Caco-2 (cell line): ENCODE measurements around the gene AZU1. TPM values are rescaled to one million over a fixed set of nuclear protein-coding genes. Genes with fewer than 3 reads are reported as not detected.

Experiments
- BruUV-seq: library from RNA; stranded (reverse); fragments of 400-500 nt; replicated peaks from 2 replicates; lab custom pipeline; 2021; lab: Mats Ljungman, UMichigan
- CTCF ChIA-PET: fragments of 300-600 bp; sonication (Branson Sonifier 250); formaldehyde crosslinking; loops from one replicate; lab custom pipeline; 2022; ENCODE audit warnings: antibody characterized with exemption; lab: Charles Lee
- POLR2A ChIA-PET: fragments of 300-600 bp; sonication (Branson Sonifier 250); formaldehyde crosslinking; loops from one replicate; lab custom pipeline; 2022; ENCODE audit warnings: antibody characterized with exemption; lab: Charles Lee
- DNase-seq, 2 experiments: peaks; one replicate each; pipeline versions ENCODE4 v3.0.0 to v3.0.0-alpha.2; 2020 to 2022
- H3K27me3 ChIP-seq: replicated peaks from 2 replicates; pipeline ENCODE4 v1.6.0; 2011; ENCODE audit warnings: low read length; ENCODE audit not compliant: control insufficient read depth, insufficient read depth
- H3K36me3 ChIP-seq: 2 replicates; pipeline ENCODE4 v1.5.1; 2011; ENCODE audit warnings: low read length; ENCODE audit not compliant: control insufficient read depth, insufficient read depth
- H3K4me1 ChIP-seq: fragments of 250-450 bp; sonication (Bioruptor Pico); 2 replicates; pipeline ENCODE4 v1.5.1; 2020; ENCODE audit warnings: mild to moderate bottlenecking
- H3K4me3 ChIP-seq: 2 replicates; pipeline ENCODE4 v1.5.1; 2011; ENCODE audit warnings: low read depth, mild to moderate bottlenecking, control low read depth, low read length
- H3K9me3 ChIP-seq: fragments of 250-450 bp; sonication (Bioruptor Pico); 2 replicates; pipeline ENCODE4 v1.5.1; 2020; ENCODE audit warnings: mild to moderate bottlenecking, moderate library complexity
- H3K27ac Mint-ChIP-seq: one replicate; pipeline ENCODE4 v1.8.0; 2022; ENCODE audit warnings: mixed read lengths; ENCODE audit not compliant: unreplicated experiment
- H3K27me3 Mint-ChIP-seq: one replicate; pipeline ENCODE4 v1.8.0; 2022; ENCODE audit warnings: mixed read lengths; ENCODE audit not compliant: insufficient read depth, unreplicated experiment
- H3K36me3 Mint-ChIP-seq: one replicate; pipeline ENCODE4 v1.8.0; 2022; ENCODE audit warnings: mild to moderate bottlenecking, mixed read lengths; ENCODE audit not compliant: insufficient read depth, unreplicated experiment
- H3K4me1 Mint-ChIP-seq: one replicate; pipeline ENCODE4 v1.8.0; 2022; ENCODE audit warnings: low read depth, mixed read lengths; ENCODE audit not compliant: unreplicated experiment
- H3K4me3 Mint-ChIP-seq: one replicate; pipeline ENCODE4 v1.8.0; 2022; ENCODE audit warnings: mild to moderate bottlenecking, moderate library complexity, mixed read lengths; ENCODE audit not compliant: unreplicated experiment
- H3K9me3 Mint-ChIP-seq: one replicate; pipeline ENCODE4 v1.8.0; 2022; ENCODE audit warnings: mixed read lengths; ENCODE audit not compliant: unreplicated experiment
- intact Hi-C: fragments of 100-400 bp; cut with micrococcal nuclease; formaldehyde crosslinking; loops from one replicate; pipeline ENCODE4 v1.10.0; 2022; ENCODE audit not compliant: unreplicated experiment
- microRNA-seq: library from miRNA; unstranded; fragments of <30 nt; microRNA quantifications from one replicate; pipeline ENCODE4 v1.2.0, GENCODE V29; 2022
- total RNA-seq: library from RNA; stranded (reverse); gene quantifications from 2 replicates; pipeline ENCODE4 v1.2.3, GENCODE V29; 2022
- TF ChIP-seq, protein P1 (sequence below), 2 experiments: fragments of 200-600 bp in 1 of 2; IDR thresholded peaks; 1 replicate in 1 of 2; 2 replicates in 1 of 2; pipeline versions ENCODE4 v1.5.1 to v1.8.0; 2011 to 2022; ENCODE audit warnings: antibody characterized with exemption in 1 of 2, control low read depth in 1 of 2, inconsistent platforms in 1 of 2, low read depth in 1 of 2, low read length in 1 of 2, mild to moderate bottlenecking in 1 of 2, moderate library complexity in 1 of 2; ENCODE audit not compliant: insufficient read depth in 1 of 2, severe bottlenecking in 1 of 2, unreplicated experiment in 1 of 2

Gene AZU1
- total RNA-seq, 1 experiment from 2014 or later, result not detected

DNA sequence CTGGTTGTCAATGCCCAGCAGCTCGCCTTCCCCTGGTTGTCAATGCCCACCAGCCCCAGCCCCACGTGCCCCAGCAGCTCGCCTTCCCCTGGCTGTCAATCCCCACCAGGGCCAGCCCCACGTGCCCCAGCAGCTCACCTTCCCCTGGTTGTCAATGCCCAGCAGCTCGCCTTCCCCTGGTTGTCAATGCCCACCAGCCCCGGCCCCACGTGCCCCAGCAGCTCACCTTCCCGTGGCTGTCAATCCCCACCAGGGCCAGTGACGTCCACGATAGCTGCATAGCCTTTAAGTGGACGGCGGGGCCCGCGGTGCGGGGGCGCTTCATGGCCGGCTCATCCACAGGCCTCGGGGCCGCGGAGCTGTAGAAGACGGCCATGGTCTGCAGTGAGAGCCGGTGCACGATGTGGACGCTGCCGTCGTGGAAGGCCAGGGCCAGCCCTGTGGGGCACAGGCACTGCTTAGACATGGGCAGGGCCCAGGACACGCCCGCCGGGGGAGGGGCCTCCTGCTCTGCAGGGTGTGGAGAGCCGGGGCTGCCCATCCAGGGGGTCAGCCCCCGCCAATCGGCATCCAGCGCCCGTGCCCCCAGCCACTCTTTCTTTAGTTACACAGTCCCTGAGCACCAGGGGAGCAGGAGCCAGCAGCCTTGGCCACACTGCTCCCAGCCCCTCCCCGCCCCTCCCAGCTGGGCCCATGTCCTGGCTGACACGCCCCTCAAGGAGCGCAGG is 52.2 kb downstream of the AZU1 start:
- Histone ChIP-seq H3K4me1 (peaks cover 14% of the 10 kb centered on the region), H3K4me3 (no peak overlapping the region), H3K36me3 (0 out of 2 replicates have a peak, but pooled peaks cover 1% of the 10 kb centered on the region), H3K27me3 (no peaks in the 10 kb centered on the region), H3K9me3 (no peaks in the 10 kb centered on the region)
- BruUV-seq, result no TSS peak
- intact Hi-C loops, result no loop called here
- TF ChIP-seq, protein P1, sequence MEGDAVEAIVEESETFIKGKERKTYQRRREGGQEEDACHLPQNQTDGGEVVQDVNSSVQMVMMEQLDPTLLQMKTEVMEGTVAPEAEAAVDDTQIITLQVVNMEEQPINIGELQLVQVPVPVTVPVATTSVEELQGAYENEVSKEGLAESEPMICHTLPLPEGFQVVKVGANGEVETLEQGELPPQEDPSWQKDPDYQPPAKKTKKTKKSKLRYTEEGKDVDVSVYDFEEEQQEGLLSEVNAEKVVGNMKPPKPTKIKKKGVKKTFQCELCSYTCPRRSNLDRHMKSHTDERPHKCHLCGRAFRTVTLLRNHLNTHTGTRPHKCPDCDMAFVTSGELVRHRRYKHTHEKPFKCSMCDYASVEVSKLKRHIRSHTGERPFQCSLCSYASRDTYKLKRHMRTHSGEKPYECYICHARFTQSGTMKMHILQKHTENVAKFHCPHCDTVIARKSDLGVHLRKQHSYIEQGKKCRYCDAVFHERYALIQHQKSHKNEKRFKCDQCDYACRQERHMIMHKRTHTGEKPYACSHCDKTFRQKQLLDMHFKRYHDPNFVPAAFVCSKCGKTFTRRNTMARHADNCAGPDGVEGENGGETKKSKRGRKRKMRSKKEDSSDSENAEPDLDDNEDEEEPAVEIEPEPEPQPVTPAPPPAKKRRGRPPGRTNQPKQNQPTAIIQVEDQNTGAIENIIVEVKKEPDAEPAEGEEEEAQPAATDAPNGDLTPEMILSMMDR (IDR thresholded peaks at IDR 0.05; ENCODE audit: insufficient read depth in 1 of 2, low read depth in 1 of 2, low read length in 1 of 2, severe bottlenecking in 1 of 2, unreplicated experiment in 1 of 2), result no peak
- H3K27me3 Mint-ChIP-seq, result no peaks in the 10 kb centered on the region
- no peaks in the 10 kb centered on the region for H3K4me1 Mint-ChIP-seq
- CTCF ChIA-PET, result interaction anchor here (0.7 to 1.0 kb wide), 2 partner anchors 102 to 105 kb away, joined by 3 to 4 read pairs; no protein-coding TSS in a partner anchor
- POLR2A ChIA-PET, result no interaction called here
- DNase-seq, result no peak
- H3K27ac Mint-ChIP-seq, result no peak overlapping the region
- no peak overlapping the region for H3K4me3 Mint-ChIP-seq
- no peaks in the 10 kb centered on the region for H3K9me3 Mint-ChIP-seq
- H3K36me3 Mint-ChIP-seq, result peaks cover 53% of the 10 kb centered on the region

Small RNA genes lying within 50 kb of the gene (microRNA-seq; reads per million reads assigned to microRNA genes)
- gene MIR3187 (18.4 reads per million, percentile 56 among the genes with 10 or more reads in this experiment), gene MIR4745 (45.7 reads per million, percentile 66 among the genes with 10 or more reads in this experiment)

Other genes starting within 250 kb of the AZU1 start
- gene HCN2, start 238.0 kb upstream of the AZU1 start, total RNA-seq, result 2.7 and 3.9 TPM in 2 replicates
- gene POLRMT, start 194.3 kb upstream of the AZU1 start, total RNA-seq, result 93.3 and 95.8 TPM in 2 replicates
- gene FGF22, start 188.0 kb upstream of the AZU1 start, total RNA-seq, result 0.68 TPM in 1 of 2 replicates, not detected in the other
- gene RNF126, start 164.6 kb upstream of the AZU1 start, total RNA-seq, result 74.6 and 77.9 TPM in 2 replicates
- 26.3 and 31.2 TPM in 2 replicates for gene FSTL3, start 151.4 kb upstream of the AZU1 start, total RNA-seq
- not detected in 2 replicates for gene PRSS57, start 132.4 kb upstream of the AZU1 start, total RNA-seq
- 14.7 and 16.1 TPM in 2 replicates for gene PALM, start 118.9 kb upstream of the AZU1 start, total RNA-seq
- gene MISP, start 76.7 kb upstream of the AZU1 start, total RNA-seq, result 27.8 and 36.4 TPM in 2 replicates
- gene PTBP1, start 30.4 kb upstream of the AZU1 start, total RNA-seq, result 510 and 522 TPM in 2 replicates
- gene PLPPR3, start 5.9 kb upstream of the AZU1 start, total RNA-seq, result 5.1 and 7.1 TPM in 2 replicates
- gene PRTN3, start 13.2 kb downstream of the AZU1 start, total RNA-seq, result 0.29 TPM in 1 of 2 replicates, not detected in the other
- gene ELANE, start 24.5 kb downstream of the AZU1 start, total RNA-seq, result not detected in 2 replicates
- 4.4 and 6.1 TPM in 2 replicates for gene CFD, start 31.8 kb downstream of the AZU1 start, total RNA-seq
- 64.3 and 69.1 TPM in 2 replicates for gene MED16, start 65.3 kb downstream of the AZU1 start, total RNA-seq
- gene RNU6-9, start 65.6 kb downstream of the AZU1 start, total RNA-seq, result not detected in 2 replicates
- 57.7 and 60.4 TPM in 2 replicates for gene R3HDM4, start 85.4 kb downstream of the AZU1 start, total RNA-seq
- gene KISS1R, start 89.5 kb downstream of the AZU1 start, total RNA-seq, result 13.0 and 16.6 TPM in 2 replicates
- gene ARID3A, start 98.2 kb downstream of the AZU1 start, total RNA-seq, result 217 and 239 TPM in 2 replicates
- 89.5 and 96.8 TPM in 2 replicates for gene WDR18, start 156.5 kb downstream of the AZU1 start, total RNA-seq
- gene GRIN3B, start 172.6 kb downstream of the AZU1 start, total RNA-seq, result 0.41 and 0.49 TPM in 2 replicates
- gene TMEM259, start 193.3 kb downstream of the AZU1 start, total RNA-seq, result 148 and 154 TPM in 2 replicates
- not detected in 2 replicates for gene RNU6-2, start 193.7 kb downstream of the AZU1 start, total RNA-seq
- 194 and 221 TPM in 2 replicates for gene CNN2, start 198.8 kb downstream of the AZU1 start, total RNA-seq
- 43.5 and 45.9 TPM in 2 replicates for gene ABCA7, start 212.3 kb downstream of the AZU1 start, total RNA-seq
- 38.6 and 43.3 TPM in 2 replicates for gene ARHGAP45, start 239.3 kb downstream of the AZU1 start, total RNA-seq